Spinal cord (tissue), 10 donors: ENCODE data around the gene OGFRL1. TPM values are rescaled to one million over a fixed set of nuclear protein-coding genes. Genes with fewer than 3 reads are reported as not detected.

Experiments used
- DNase-seq, 6 donors: peaks; one replicate each; pipeline versions ENCODE4 v3.0.0 to v3.0.0-alpha.2; 2013 to 2015; ENCODE audit warnings: low spot score in 6 of 6, low read depth in 4 of 6
- H3K27ac ChIP-seq: one replicate; pipeline ENCODE4 v1.5.1; 2013; ENCODE audit warnings: low read depth, low read length, control low read depth
- H3K27me3 ChIP-seq: one replicate; pipeline ENCODE4 v1.6.1; 2013; ENCODE audit warnings: low read length; ENCODE audit not compliant: control insufficient read depth, insufficient read depth
- H3K36me3 ChIP-seq: one replicate; pipeline ENCODE4 v1.6.1; 2013; ENCODE audit warnings: low read length; ENCODE audit not compliant: control insufficient read depth, insufficient read depth
- H3K4me1 ChIP-seq: one replicate; pipeline ENCODE4 v1.6.1; 2013; ENCODE audit warnings: low read length; ENCODE audit not compliant: control insufficient read depth, insufficient read depth
- H3K4me3 ChIP-seq: one replicate; pipeline ENCODE4 v1.5.1; 2013; ENCODE audit warnings: low read depth, low read length, control low read depth
- H3K9me3 ChIP-seq: one replicate; pipeline ENCODE4 v1.6.1; 2013; ENCODE audit warnings: low read length; ENCODE audit not compliant: control insufficient read depth, insufficient read depth
- WGBS: methylation state at CpG from one replicate; pipeline ENCODE4 v1.1.5; 2013; ENCODE audit warnings: missing lambda C conversion rate; ENCODE audit not compliant: insufficient coverage; 5-methylcytosine and 5-hydroxymethylcytosine counted together
- polyA plus RNA-seq, 2 donors: library from polyadenylated mRNA; unstranded; fragments of 120-200 nt; gene quantifications; one replicate each; pipeline ENCODE4 v1.2.1, GENCODE V29; 2013; ENCODE audit not compliant: insufficient read length in 2 of 2
- total RNA-seq, 2 donors: library from RNA; depleted of rRNA in 1 of 2; stranded (reverse); fragments of 120-200 nt in 1 of 2; fragments of >200 nt in 1 of 2; gene quantifications; one replicate each; pipeline versions ENCODE4 v1.2.3 to v1.2.4, GENCODE V29; 2013 to 2014
- donor health status: healthy.

OGFRL1 gene
- total and polyA plus RNA-seq, 4 donors: 22.3 to 94.5 (median 36.5) TPM

GRCh38 chr6:71324194-71324785, 35.7 kb downstream of the OGFRL1 start:
- no peaks in the 10 kb centered on the region for H3K9me3 ChIP-seq
- no peaks in the 10 kb centered on the region for H3K4me1 ChIP-seq
- no peak overlapping the region for H3K4me3 ChIP-seq
- no peak for DNase-seq
- H3K36me3 ChIP-seq: no peaks in the 10 kb centered on the region
- no peak overlapping the region for H3K27ac ChIP-seq
- WGBS: 74% methylated on average over 4 of the region's 5 CpGs
- no peaks in the 10 kb centered on the region for H3K27me3 ChIP-seq

- Histone ChIP-seq H3K4me1 (no peaks in the 10 kb centered on the region), H3K27me3 (no peaks in the 10 kb centered on the region), H3K27ac (no peak overlapping the region), H3K9me3 (no peaks in the 10 kb centered on the region), H3K36me3 (no peaks in the 10 kb centered on the region), H3K4me3 (no peak overlapping the region)
- no peak for DNase-seq
Measured at GRCh38 chr6:71326611-71327010, 38.0 kb downstream of the OGFRL1 start.

GRCh38 chr6:71330501-71330900, 41.9 kb downstream of the OGFRL1 start:
- no peaks in the 10 kb centered on the region for H3K36me3 ChIP-seq
- DNase-seq: no peak
- no peaks in the 10 kb centered on the region for H3K9me3 ChIP-seq
- no peaks in the 10 kb centered on the region for H3K4me1 ChIP-seq
- H3K27ac ChIP-seq: no peak overlapping the region
- WGBS: 92% methylated on average over 1 of the region's 3 CpGs
- H3K4me3 ChIP-seq: no peak overlapping the region
- H3K27me3 ChIP-seq: no peaks in the 10 kb centered on the region

GRCh38 chr6:71332012-71332411, 43.4 kb downstream of the OGFRL1 start:
- H3K9me3 ChIP-seq: peaks cover 2% of the 10 kb centered on the region
- DNase-seq: no peak
- H3K27me3 ChIP-seq: no peaks in the 10 kb centered on the region
- H3K4me1 ChIP-seq: no peaks in the 10 kb centered on the region
- no CpG with 5 or more reads among the region's 2 CpGs for WGBS
- H3K27ac ChIP-seq: no peak overlapping the region
- H3K36me3 ChIP-seq: no peaks in the 10 kb centered on the region
- no peak overlapping the region for H3K4me3 ChIP-seq

GRCh38 chr6:71333050-71333449, 44.4 kb downstream of the OGFRL1 start:
- no peak overlapping the region for H3K27ac ChIP-seq
- no peak for DNase-seq
- H3K36me3 ChIP-seq: no peaks in the 10 kb centered on the region
- H3K4me1 ChIP-seq: no peaks in the 10 kb centered on the region
- H3K27me3 ChIP-seq: no peaks in the 10 kb centered on the region
- no peak overlapping the region for H3K4me3 ChIP-seq
- no CpG with 5 or more reads among the region's 1 CpG for WGBS
- peaks cover 2% of the 10 kb centered on the region for H3K9me3 ChIP-seq

- Histone ChIP-seq H3K27me3 (no peaks in the 10 kb centered on the region), H3K9me3 (peaks cover 2% of the 10 kb centered on the region), H3K27ac (no peak overlapping the region), H3K36me3 (no peaks in the 10 kb centered on the region), H3K4me3 (no peak overlapping the region), H3K4me1 (no peaks in the 10 kb centered on the region)
- WGBS: 60% methylated on average over 1 of the region's 2 CpGs
- no peak for DNase-seq
Measured at GRCh38 chr6:71333697-71334096, 45.1 kb downstream of the OGFRL1 start.

- no peak for DNase-seq
- no peak overlapping the region for H3K27ac ChIP-seq
- no peak overlapping the region for H3K4me3 ChIP-seq
Measured at GRCh38 chr6:71334768-71335167, 46.2 kb downstream of the OGFRL1 start.

GRCh38 chr6:71335544-71335943, 46.9 kb downstream of the OGFRL1 start:
- no peak for DNase-seq
- H3K27me3 ChIP-seq: no peaks in the 10 kb centered on the region
- peaks cover 2% of the 10 kb centered on the region for H3K9me3 ChIP-seq
- H3K36me3 ChIP-seq: no peaks in the 10 kb centered on the region
- H3K4me3 ChIP-seq: no peak overlapping the region
- no peak overlapping the region for H3K27ac ChIP-seq
- no peaks in the 10 kb centered on the region for H3K4me1 ChIP-seq

More at GRCh38 chr6:71334768-71335167, 46.2 kb downstream of the OGFRL1 start:
- H3K9me3 ChIP-seq: peaks cover 2% of the 10 kb centered on the region
- no peaks in the 10 kb centered on the region for H3K4me1 ChIP-seq
- no peaks in the 10 kb centered on the region for H3K27me3 ChIP-seq
- no peaks in the 10 kb centered on the region for H3K36me3 ChIP-seq

- WGBS: no CpG with 5 or more reads among the region's 2 CpGs
- DNase-seq: no peak
- Histone ChIP-seq H3K9me3 (peaks cover 2% of the 10 kb centered on the region), H3K4me3 (no peak overlapping the region), H3K4me1 (no peaks in the 10 kb centered on the region), H3K27ac (no peak overlapping the region), H3K36me3 (no peaks in the 10 kb centered on the region), H3K27me3 (no peaks in the 10 kb centered on the region)
Measured at GRCh38 chr6:71336901-71337300, 48.3 kb downstream of the OGFRL1 start.

GRCh38 chr6:71338540-71339316, 50.1 kb downstream of the OGFRL1 start:
- no peaks in the 10 kb centered on the region for H3K4me1 ChIP-seq
- WGBS: no CpG with 5 or more reads among the region's 4 CpGs
- no peak for DNase-seq
- no peak overlapping the region for H3K4me3 ChIP-seq
- H3K27ac ChIP-seq: no peak overlapping the region
- no peaks in the 10 kb centered on the region for H3K27me3 ChIP-seq
- H3K9me3 ChIP-seq: peaks cover 2% of the 10 kb centered on the region
- H3K36me3 ChIP-seq: no peaks in the 10 kb centered on the region
